Esophagus squamous epithelium (tissue), 5 donors: ENCODE data around the gene TRIP12. TPM values are rescaled to one million over a fixed set of nuclear protein-coding genes. Genes with fewer than 3 reads are reported as not detected.
"Not testable (repeated sequence)": the region's sequence is repeated elsewhere in the genome, so short reads cannot be mapped to it uniquely, and the experiment has no call there.

ENCODE experiments used
- DNase-seq: peaks from one replicate; lab custom pipeline; 2025; lab: John Stamatoyannopoulos, UW
- H3K27ac ChIP-seq, 4 donors: fragments of 200-600 bp; sonication (generic); one replicate each; pipeline ENCODE4 v1.5.1; 2016 to 2019; ENCODE audit warnings: mild to moderate bottlenecking in 1 of 4
- H3K27me3 ChIP-seq, 4 donors: fragments of 200-600 bp; sonication (generic); 1 replicate in 3 of 4; 2 replicates in 1 of 4; pipeline versions ENCODE4 v1.5.1 to v1.6.0; 2017 to 2021; ENCODE audit warnings: antibody characterized with exemption in 1 of 4
- H3K36me3 ChIP-seq, 3 donors: fragments of 200-600 bp; sonication (generic); one replicate each; pipeline ENCODE4 v1.5.1; 2016 to 2019
- H3K4me1 ChIP-seq, 3 donors: fragments of 200-600 bp; sonication (generic); one replicate each; pipeline ENCODE4 v1.5.1; 2017 to 2019
- H3K4me3 ChIP-seq, 4 donors: fragments of 200-600 bp; sonication (generic); 1 replicate in 3 of 4; 2 replicates in 1 of 4; pipeline ENCODE4 v1.5.1; 2016 to 2019; ENCODE audit warnings: mild to moderate bottlenecking in 2 of 4, moderate library complexity in 1 of 4
- H3K9me3 ChIP-seq, 3 donors: fragments of 200-600 bp; sonication (generic); one replicate each; pipeline ENCODE4 v1.5.1; 2016 to 2019
- POLR2A ChIP-seq, 4 donors: fragments of 450-650 bp; IDR thresholded peaks; one replicate each; pipeline ENCODE4 v1.6.1; 2017; ENCODE audit warnings: antibody characterized with exemption in 4 of 4, mild to moderate bottlenecking in 4 of 4, moderate library complexity in 3 of 4
- WGBS, 2 donors: methylation state at CpG; one replicate each; pipeline ENCODE4 v1.1.5; 2018; 5-methylcytosine and 5-hydroxymethylcytosine counted together
- intact Hi-C: fragments of 100-400 bp; cut with DNase I; formaldehyde crosslinking; loops from one replicate; pipeline ENCODE4 v1.15.0; 2022
- total RNA-seq, 4 donors: library from RNA; depleted of rRNA; stranded (reverse); fragments of >200 nt; gene quantifications; one replicate each; pipeline ENCODE4 v1.1.0, GENCODE V29; 2016
- TF ChIP-seq, protein P1 (sequence below), 6 experiments: fragments of 450-650 bp in 4 of 6; fragments of 200-600 bp in 2 of 6; sonication (generic) in 2 of 6; IDR thresholded peaks; one replicate each; pipeline ENCODE4 v1.5.1; 2016 to 2019; ENCODE audit warnings: antibody characterized with exemption in 6 of 6, mild to moderate bottlenecking in 4 of 6, moderate library complexity in 4 of 6
- donor health status: DM: yes; HTN: yes; CAD: no.

The TRIP12 gene
- total RNA-seq, 4 donors from 2014 or later = 84.8 to 174 (median 125) TPM

DNA sequence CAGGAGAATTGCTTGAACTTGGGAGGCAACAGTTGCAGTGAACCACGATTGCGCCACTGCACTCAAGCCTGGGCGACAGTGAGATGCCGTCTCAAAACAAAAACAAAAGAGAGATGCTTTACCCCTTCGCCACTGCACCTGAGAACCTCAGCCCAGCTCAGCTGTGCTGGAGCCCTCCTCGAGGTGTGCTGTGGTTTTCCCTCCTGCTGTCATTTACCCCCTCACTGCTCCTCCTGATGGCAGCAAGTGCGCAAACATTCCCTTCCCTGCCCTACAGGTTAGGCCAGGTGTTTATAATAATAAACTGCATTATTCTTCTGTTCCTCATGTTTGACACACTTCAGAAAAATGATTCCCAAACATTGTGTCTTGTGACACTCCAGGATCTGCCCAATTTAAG lies 8.8 kb upstream of the TRIP12 start:
- TF ChIP-seq, protein P1, sequence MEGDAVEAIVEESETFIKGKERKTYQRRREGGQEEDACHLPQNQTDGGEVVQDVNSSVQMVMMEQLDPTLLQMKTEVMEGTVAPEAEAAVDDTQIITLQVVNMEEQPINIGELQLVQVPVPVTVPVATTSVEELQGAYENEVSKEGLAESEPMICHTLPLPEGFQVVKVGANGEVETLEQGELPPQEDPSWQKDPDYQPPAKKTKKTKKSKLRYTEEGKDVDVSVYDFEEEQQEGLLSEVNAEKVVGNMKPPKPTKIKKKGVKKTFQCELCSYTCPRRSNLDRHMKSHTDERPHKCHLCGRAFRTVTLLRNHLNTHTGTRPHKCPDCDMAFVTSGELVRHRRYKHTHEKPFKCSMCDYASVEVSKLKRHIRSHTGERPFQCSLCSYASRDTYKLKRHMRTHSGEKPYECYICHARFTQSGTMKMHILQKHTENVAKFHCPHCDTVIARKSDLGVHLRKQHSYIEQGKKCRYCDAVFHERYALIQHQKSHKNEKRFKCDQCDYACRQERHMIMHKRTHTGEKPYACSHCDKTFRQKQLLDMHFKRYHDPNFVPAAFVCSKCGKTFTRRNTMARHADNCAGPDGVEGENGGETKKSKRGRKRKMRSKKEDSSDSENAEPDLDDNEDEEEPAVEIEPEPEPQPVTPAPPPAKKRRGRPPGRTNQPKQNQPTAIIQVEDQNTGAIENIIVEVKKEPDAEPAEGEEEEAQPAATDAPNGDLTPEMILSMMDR (IDR thresholded peaks at IDR 0.05) = no peak
- H3K9me3 ChIP-seq = no peaks in the 10 kb centered on the region
- DNase-seq = no peak
- H3K4me3 ChIP-seq = no peak overlapping the region
- H3K27ac ChIP-seq = no peak overlapping the region
- H3K36me3 ChIP-seq = no peaks in the 10 kb centered on the region
- H3K4me1 ChIP-seq = no peaks in the 10 kb centered on the region
- H3K27me3 ChIP-seq = no peaks in the 10 kb centered on the region
- WGBS, 2 donors = 76 to 84% methylated on average over 7 of the region's 7 CpGs
- intact Hi-C loops = no loop called here

DNA sequence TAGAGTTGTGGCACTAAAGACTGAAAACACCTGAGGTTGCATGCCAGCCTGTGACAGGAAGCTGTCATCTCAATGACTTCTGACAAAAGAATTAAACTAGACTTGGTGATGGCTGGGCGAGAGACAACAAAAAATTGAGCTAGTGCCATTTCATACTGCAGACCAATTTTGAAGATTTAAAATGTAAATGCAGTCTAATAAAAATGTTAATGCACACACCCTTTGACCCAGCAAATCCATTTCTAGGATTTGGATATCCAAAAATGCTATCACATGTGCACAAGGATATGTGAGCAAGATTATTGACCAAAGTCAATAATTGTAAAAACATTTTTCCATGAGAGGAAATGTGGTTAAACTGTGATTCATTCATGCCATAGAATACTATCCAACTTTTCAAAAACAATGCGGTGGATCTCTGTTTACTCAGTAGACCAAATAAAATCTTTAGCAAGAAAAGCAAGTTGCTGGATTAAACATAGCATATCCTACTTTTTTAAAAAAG lies 6.1 kb upstream of the TRIP12 start:
- no peak for DNase-seq
- 66 to 76% methylated on average over 2 of the region's 2 CpGs for WGBS, 2 donors
- TF ChIP-seq POLR2A (IDR thresholded peaks at IDR 0.05) = no peak
- TF ChIP-seq, protein P1 (IDR thresholded peaks at IDR 0.05) = no peak
- peaks cover 0 to 12% (median 5%) of the 10 kb centered on the region in 3 donors for H3K4me1 ChIP-seq
- H3K4me3 ChIP-seq = no peak overlapping the region
- no peaks in the 10 kb centered on the region for H3K36me3 ChIP-seq
- no peaks in the 10 kb centered on the region for H3K27me3 ChIP-seq
- H3K9me3 ChIP-seq = no peaks in the 10 kb centered on the region
- intact Hi-C loops = no loop called here
- H3K27ac ChIP-seq = no peak overlapping the region

DNA sequence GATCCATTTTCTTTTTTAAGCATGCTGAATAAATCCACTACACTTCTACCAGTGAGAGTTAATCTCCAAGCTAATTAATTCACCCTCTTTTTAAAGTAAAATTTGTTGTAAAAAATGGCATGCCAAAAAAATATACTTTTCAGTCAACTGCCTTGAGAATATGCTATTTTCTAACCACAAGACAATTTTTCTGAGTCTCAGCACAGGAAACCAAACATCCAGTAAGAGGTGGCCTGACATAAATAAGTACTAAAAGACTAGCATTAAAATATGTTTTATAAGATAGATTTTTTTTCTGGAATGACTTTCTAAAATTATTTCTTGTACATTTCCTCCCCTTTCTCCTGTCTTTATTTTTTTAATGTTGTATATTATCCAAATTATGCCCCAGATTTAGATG lies 3.4 kb upstream of the TRIP12 start:
- intact Hi-C loops = no loop called here
- no peak for TF ChIP-seq POLR2A (IDR thresholded peaks at IDR 0.05)
- TF ChIP-seq, protein P1 (IDR thresholded peaks at IDR 0.05) = no peak
- Histone ChIP-seq H3K27me3 (no peaks in the 10 kb centered on the region), H3K27ac (no peak overlapping the region), H3K4me1 (peaks cover 5 to 21% (median 8%) of the 10 kb centered on the region in 3 donors), H3K36me3 (no peaks in the 10 kb centered on the region), H3K4me3 (no peak overlapping the region), H3K9me3 (no peaks in the 10 kb centered on the region)
- DNase-seq = no peak

DNA sequence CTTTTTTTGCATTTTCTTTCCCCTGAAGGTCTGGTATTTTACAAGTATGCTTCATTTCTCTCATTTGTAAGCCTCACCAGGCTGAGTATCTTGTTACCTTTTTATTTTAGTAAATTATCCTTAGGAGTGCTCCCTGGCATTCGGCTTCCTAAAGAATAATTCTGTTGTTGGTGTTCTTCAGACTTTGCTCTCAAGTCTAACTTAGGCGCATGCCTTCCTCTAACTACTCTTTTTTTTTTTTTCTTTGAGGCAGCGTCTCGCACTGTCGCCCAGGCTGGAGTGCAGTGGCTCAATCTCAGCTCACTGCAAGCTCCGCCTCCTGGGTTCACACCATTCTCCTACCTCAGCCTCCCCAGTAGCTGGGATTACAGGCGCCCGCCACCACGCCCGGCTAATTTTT lies 2.7 kb upstream of the TRIP12 start:
- H3K27me3 ChIP-seq, H3K27ac ChIP-seq, H3K9me3 ChIP-seq, H3K36me3 ChIP-seq, intact Hi-C loops, H3K4me3 ChIP-seq, DNase-seq: not testable (repeated sequence)
- 94 to 97% methylated on average over 8 to 10 of the region's 10 CpGs for WGBS, 2 donors
- H3K4me1 ChIP-seq = peaks cover 5 to 27% (median 14%) of the 10 kb centered on the region in 3 donors

DNA sequence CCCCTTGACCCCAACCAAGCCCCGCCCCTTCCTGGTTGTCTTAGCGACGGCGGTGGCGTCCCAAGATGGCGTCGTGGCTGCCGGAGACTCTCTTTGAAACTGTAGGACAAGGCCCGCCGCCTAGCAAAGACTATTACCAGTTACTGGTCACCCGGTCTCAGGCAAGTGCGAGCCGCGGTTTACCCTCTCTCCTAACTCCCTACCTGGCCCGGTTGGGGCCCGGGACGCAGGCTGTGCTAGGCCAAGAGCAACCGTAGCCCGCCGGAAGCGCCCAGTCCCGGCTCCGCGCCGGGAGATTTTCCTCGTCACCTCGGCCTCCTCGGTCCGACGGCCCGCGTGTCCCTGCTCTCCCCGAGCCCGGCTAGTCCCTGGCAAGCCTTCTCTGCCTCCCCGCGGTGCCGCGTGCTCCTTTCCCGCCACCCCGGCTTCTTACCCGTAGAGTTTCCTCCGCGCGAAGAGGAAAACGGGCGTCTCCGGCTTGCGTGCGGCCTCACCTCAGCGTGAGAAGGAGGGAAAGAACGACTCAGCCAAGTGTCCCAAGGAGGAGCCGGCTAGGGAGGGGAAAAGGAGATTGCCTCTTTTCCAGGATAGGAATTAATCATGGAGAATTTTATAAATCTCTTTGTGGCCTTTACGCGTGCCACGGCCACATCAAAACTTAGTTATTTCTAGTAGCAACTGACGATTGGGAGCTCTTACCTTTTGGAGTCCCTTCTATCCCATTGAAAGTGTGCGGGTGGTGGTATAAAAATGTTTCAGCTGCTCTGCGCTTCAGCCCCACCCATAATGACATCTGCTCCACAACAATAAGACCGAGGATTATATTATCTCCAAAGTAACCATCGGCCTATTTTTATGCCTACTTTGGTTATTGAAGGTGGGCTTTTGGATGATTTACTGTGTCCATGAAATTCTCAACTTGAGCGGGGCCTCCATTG lies 909 bp upstream of the TRIP12 start, which contains the start of gene FBXO36:
TSS of gene FBXO36 (plus strand) at position 55 of the 938 bp plus-strand sequence. CDS start at position 66, 11 bp downstream.
- Histone ChIP-seq H3K27ac (peak within 1 kb of the TSS; percentile 96 to 100 (median 98)), H3K9me3 (no peaks in the 10 kb centered on the region), H3K36me3 (peaks cover 0 to 3% (median 0%) of the 10 kb centered on the region in 3 donors), H3K27me3 (no peaks in the 10 kb centered on the region), H3K4me3 (peak within 1 kb of the TSS; percentile 78 to 98 (median 79)), H3K4me1 (peaks cover 11 to 44% (median 14%) of the 10 kb centered on the region in 3 donors)
- TF ChIP-seq POLR2A (IDR thresholded peaks at IDR 0.05) = no peak
- TF ChIP-seq, protein P1 (IDR thresholded peaks at IDR 0.05) = no peak
- DNase-seq = peak; percentile 75
- 3 to 4% methylated on average over 15 to 21 of the region's 61 CpGs for WGBS, 2 donors
- intact Hi-C loops = no loop called here
